Activated T-cell treated with anti-CD3 and anti-CD28 coated beads, Interleukin-2, amount 50 U/mL, for 72 hours (primary cell): ENCODE results near the gene WWOX. TPM values are rescaled to one million over a fixed set of nuclear protein-coding genes. Genes with fewer than 3 reads are reported as not detected.

Experiments used
- ATAC-seq, 2 donors: fragments of 150-1000 bp; cut with Tn5 transposase; replicated peaks in 1 of 2; 2 replicates each; pipeline ENCODE4 v1.10.0; 2021; ENCODE audit warnings: moderate library complexity in 2 of 2, mild to moderate bottlenecking in 1 of 2
- DNase-seq, 2 donors: peaks; one replicate each; pipeline ENCODE4 v3.0.0; 2021 to 2022; ENCODE audit warnings: mixed read lengths in 1 of 2
- H3K27ac Mint-ChIP-seq: one replicate; pipeline ENCODE4 v1.8.0; 2022; ENCODE audit warnings: mild to moderate bottlenecking, moderate library complexity, mixed read lengths
- H3K27me3 Mint-ChIP-seq: one replicate; pipeline ENCODE4 v1.8.0; 2022; ENCODE audit warnings: low read depth, mixed read lengths
- H3K36me3 Mint-ChIP-seq, 2 donors: one replicate each; pipeline ENCODE4 v1.8.0; 2022; ENCODE audit warnings: mixed read lengths in 2 of 2, mild to moderate bottlenecking in 1 of 2; ENCODE audit not compliant: insufficient read depth in 2 of 2
- H3K4me1 Mint-ChIP-seq: one replicate; pipeline ENCODE4 v1.8.0; 2022; ENCODE audit warnings: low read depth, mixed read lengths
- H3K4me3 Mint-ChIP-seq, 2 donors: one replicate each; pipeline ENCODE4 v1.8.0; 2022; ENCODE audit warnings: mild to moderate bottlenecking in 2 of 2, mixed read lengths in 2 of 2, moderate library complexity in 2 of 2
- H3K9me3 Mint-ChIP-seq, 2 donors: one replicate each; pipeline ENCODE4 v1.8.0; 2022; ENCODE audit warnings: mixed read lengths in 2 of 2
- total RNA-seq, 2 donors: library from RNA; stranded (reverse); gene quantifications; one replicate each; pipeline ENCODE4 v1.2.3, GENCODE V29; 2022

Gene WWOX
- total RNA-seq, 2 donors from 2014 or later = 21.2 to 21.5 TPM

- Mint-ChIP-seq H3K9me3 (no peaks in the 10 kb centered on the region), H3K27me3 (no peaks in the 10 kb centered on the region), H3K4me3 (no peak overlapping the region), H3K36me3 (no peaks in the 10 kb centered on the region), H3K27ac (no peak overlapping the region), H3K4me1 (peaks cover 92% of the 10 kb centered on the region)
- DNase-seq (no peak), ATAC-seq (no peak)
Observed at GRCh38 chr16:79072517-79072916, 973.1 kb downstream of the WWOX start.

DNA sequence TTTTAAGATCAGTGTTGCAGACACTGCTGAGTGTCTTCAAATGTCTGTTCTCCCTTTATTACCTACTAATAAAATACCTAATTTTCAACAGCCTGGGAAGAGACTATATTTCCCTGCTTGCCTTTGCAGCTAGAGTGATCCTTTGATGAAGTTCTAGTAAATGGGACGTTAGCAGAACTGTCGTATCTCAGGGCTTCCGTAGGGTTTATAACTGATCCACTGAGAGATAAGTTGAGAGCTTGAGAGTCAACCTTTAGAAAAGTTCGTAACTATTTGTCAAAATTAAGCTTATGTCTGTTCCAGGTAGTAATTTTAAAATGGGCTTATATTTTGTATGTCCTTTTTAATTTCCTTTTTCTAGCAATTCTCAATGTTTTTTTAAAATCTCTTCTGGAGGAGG is 974.1 kb downstream of the WWOX start:
- no peak for DNase-seq
- Mint-ChIP-seq H3K27me3 (no peaks in the 10 kb centered on the region), H3K27ac (peak overlapping the region; percentile 77), H3K4me3 (peak overlapping the region; percentile 69 to 78), H3K36me3 (no peaks in the 10 kb centered on the region), H3K9me3 (no peaks in the 10 kb centered on the region), H3K4me1 (peaks cover 93% of the 10 kb centered on the region)
- no peak for ATAC-seq

DNA sequence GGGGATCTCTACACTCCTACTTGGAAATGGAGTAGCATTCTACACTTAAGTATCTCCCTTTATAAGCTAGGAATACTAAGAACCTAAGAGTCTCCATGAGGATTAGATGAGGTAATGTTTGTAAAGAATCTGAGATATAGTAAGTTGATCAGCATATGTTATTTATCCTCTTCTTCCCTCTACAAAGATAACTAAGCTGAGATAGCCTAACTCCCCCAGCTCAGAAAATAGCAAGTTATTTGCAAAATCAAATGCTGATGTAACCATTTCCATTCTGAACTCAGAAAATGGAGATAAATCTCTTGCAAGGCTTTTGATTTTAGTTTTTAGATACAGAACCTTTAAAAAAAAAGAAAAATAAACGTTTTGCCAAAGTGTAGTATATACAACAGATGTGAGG is 975.1 kb downstream of the WWOX start:
- Mint-ChIP-seq H3K4me1 (peaks cover 95% of the 10 kb centered on the region), H3K36me3 (no peaks in the 10 kb centered on the region), H3K4me3 (peak overlapping the region; percentile 0 to 64), H3K27ac (peak overlapping the region; percentile 95), H3K9me3 (no peaks in the 10 kb centered on the region), H3K27me3 (peaks cover 6% of the 10 kb centered on the region)
- DNase-seq = no peak
- no peak for ATAC-seq

- Mint-ChIP-seq H3K36me3 (no peaks in the 10 kb centered on the region), H3K4me3 (peak overlapping the region; percentile 11 to 64), H3K27me3 (peaks cover 8% of the 10 kb centered on the region), H3K4me1 (peaks cover 93% of the 10 kb centered on the region), H3K27ac (peak overlapping the region; percentile 95), H3K9me3 (no peaks in the 10 kb centered on the region)
- DNase-seq = no peak
- ATAC-seq = no peak
Observed at GRCh38 chr16:79074951-79075350, 975.5 kb downstream of the WWOX start.

DNA sequence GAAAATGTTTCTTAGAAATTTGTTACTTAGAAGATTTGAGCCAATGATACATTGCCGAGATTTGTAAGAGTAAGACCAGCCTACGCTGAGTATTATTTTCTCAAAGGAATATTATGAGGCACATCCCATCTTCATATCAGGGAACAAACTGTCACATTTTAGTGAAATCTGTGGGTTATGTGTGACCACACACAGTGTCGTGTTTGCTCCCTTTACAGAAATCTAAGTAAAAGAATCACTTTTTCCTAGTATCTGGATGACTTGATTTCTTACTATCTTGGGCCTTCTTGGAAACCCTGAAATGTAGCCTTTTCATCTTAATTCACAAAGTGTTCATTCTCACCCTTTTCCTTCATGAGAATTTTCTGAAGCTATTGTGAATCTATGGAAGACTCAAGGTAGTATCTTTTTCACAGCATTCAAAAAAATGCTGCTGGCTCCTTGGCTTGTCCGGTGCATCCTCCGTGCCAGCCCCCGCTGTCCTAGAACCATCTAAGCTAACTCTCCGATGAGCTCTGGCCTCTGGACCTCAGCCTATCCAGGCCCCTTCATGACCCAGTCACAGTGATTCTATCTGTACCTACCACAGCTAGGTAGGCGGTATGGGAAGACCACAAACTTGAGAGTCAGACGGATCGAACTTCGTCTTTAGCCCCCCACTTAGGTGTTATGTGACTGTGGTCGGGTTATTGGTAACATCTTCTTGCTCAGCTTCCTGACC is 976.8 kb downstream of the WWOX start:
- H3K4me1 Mint-ChIP-seq = peaks cover 90% of the 10 kb centered on the region
- peaks cover 0 to 3% of the 10 kb centered on the region in 2 donors for H3K36me3 Mint-ChIP-seq
- DNase-seq = peak; percentile 56 to 67
- H3K27ac Mint-ChIP-seq = peak overlapping the region; percentile 95
- peak overlapping the region; percentile 64 to 67 for H3K4me3 Mint-ChIP-seq
- ATAC-seq = peak; percentile 81 to 85
- H3K9me3 Mint-ChIP-seq = no peaks in the 10 kb centered on the region
- peaks cover 8% of the 10 kb centered on the region for H3K27me3 Mint-ChIP-seq

DNA sequence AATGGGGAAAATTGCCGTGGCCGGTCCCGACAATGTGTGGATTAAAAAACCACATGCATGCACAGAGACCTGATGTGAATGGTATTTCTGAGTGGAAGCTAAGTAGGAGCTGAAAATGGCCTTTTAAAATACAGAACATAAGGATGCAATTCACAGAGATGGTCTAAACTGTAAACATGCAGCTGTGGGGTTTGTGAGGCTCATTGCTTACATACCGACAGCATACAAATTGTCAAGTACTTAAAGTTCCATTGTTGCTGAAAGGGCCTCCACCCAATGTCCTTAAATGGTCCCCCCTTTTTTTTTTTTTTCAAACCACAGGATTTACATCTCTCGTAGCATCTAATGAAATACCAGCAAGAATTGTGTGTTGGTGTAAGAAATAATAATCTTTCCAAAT is 977.9 kb downstream of the WWOX start:
- H3K9me3 Mint-ChIP-seq = no peaks in the 10 kb centered on the region
- H3K36me3 Mint-ChIP-seq = peaks cover 0 to 3% of the 10 kb centered on the region in 2 donors
- peak overlapping the region in 1 of 2 donors; percentile 64 for H3K4me3 Mint-ChIP-seq
- peaks cover 90% of the 10 kb centered on the region for H3K4me1 Mint-ChIP-seq
- DNase-seq = no peak
- H3K27ac Mint-ChIP-seq = peak overlapping the region; percentile 95
- H3K27me3 Mint-ChIP-seq = peaks cover 8% of the 10 kb centered on the region
- ATAC-seq = no peak

DNA sequence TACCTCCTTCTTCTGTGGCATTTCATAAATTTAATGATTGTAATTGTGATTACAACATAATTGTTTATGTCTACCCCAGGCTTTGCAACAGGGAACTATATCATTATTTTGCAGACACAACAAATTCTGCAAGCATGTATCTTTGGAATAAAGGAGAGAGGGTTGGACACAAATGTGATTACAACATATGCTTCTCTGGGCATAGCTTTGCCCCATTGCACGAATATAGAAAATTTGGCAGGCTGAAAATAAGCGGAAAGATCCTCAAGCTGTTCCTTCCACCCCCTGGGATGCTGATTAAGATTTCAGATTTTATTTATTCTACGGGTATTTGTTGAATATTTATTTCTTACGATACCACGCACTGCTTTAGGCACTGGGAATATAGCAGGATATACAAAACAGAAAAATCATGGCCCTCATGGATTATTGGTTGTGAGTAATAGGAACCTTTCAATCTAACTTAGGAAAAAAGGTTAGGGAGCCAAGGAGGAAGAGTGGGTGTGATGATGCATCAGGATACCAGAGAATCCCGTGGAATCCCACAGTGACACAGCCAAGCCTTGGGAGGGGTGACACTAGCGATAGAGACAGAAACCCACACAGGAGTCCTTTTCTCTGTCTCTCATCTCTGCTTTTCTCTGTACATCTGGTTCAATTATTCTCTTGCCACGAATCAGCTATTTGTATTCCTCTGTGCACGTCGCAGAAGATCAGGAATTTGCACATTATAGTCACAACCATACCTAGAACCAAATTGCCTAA is 980.4 kb downstream of the WWOX start:
- Mint-ChIP-seq H3K27me3 (peaks cover 8% of the 10 kb centered on the region), H3K4me3 (no peak overlapping the region), H3K36me3 (peaks cover 0 to 3% of the 10 kb centered on the region in 2 donors), H3K4me1 (peaks cover 90% of the 10 kb centered on the region), H3K9me3 (no peaks in the 10 kb centered on the region), H3K27ac (peak overlapping the region; percentile 15)
- ATAC-seq = no peak
- DNase-seq = no peak

DNA sequence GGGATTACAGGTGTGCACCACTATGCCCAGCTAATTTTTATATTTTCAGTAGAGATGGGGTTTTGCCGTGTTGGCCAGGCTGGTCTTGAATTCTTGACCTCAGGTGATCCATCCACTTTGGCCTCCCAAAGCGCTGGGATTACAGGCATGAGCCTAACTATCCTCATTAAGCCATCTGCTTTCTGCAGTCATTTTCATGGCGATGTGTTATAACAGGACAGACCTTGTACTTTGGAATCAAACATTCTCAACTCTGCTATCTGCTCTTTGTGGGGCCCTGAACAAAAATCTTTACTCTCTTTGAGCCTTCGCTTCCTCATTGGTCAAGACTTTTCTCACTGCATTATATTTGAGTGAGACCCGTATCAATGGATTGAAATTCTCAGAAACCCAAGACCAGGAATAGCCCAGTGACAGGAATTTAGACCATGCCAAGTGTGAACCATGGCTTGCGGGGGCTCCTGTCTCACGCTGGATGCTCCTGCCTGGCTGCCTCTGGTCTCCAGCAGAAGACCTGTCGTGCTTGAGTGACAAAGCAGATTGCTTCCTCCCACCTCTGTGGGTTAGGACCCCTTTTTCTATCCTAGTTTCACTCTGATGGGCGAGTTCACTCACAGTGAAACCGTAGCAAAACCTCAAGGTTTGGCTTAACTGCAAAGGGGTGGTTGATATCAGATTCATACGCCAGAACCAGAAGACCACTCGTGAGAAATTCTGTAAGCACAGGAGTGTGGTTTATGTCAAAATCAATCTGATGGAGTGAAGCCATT is 982.0 kb downstream of the WWOX start:
- DNase-seq (peak; percentile 55 to 64), ATAC-seq (peak; percentile 76 to 79)
- Mint-ChIP-seq H3K36me3 (peaks cover 0 to 3% of the 10 kb centered on the region in 2 donors), H3K27me3 (peaks cover 8% of the 10 kb centered on the region), H3K4me1 (peaks cover 76% of the 10 kb centered on the region), H3K9me3 (no peaks in the 10 kb centered on the region), H3K27ac (peak overlapping the region; percentile 73), H3K4me3 (peak overlapping the region; percentile 49 to 67)

GRCh38 chr16:79082970-79083369 is 983.5 kb downstream of the WWOX start:
- no peaks in the 10 kb centered on the region for H3K9me3 Mint-ChIP-seq
- ATAC-seq (peak; percentile 74 to 78), DNase-seq (peak; percentile 40 to 57)
- H3K36me3 Mint-ChIP-seq = peaks cover 0 to 3% of the 10 kb centered on the region in 2 donors
- H3K27ac Mint-ChIP-seq = peak overlapping the region; percentile 58
- H3K4me1 Mint-ChIP-seq = peaks cover 65% of the 10 kb centered on the region
- H3K4me3 Mint-ChIP-seq = peak overlapping the region; percentile 45 to 67
- peaks cover 8% of the 10 kb centered on the region for H3K27me3 Mint-ChIP-seq

- Mint-ChIP-seq H3K4me3 (peak overlapping the region; percentile 23 to 35), H3K27ac (no peak overlapping the region)
Observed at GRCh38 chr16:79083508-79084299, 984.2 kb downstream of the WWOX start.

GRCh38 chr16:79088971-79089370 is 989.5 kb downstream of the WWOX start:
- Mint-ChIP-seq H3K27ac (no peak overlapping the region), H3K27me3 (no peaks in the 10 kb centered on the region), H3K4me1 (peaks cover 68% of the 10 kb centered on the region), H3K36me3 (peaks cover 3 to 5% of the 10 kb centered on the region in 2 donors), H3K9me3 (peaks cover 0 to 3% of the 10 kb centered on the region in 2 donors), H3K4me3 (peak overlapping the region in 1 of 2 donors; percentile 36)
- ATAC-seq (no peak), DNase-seq (no peak)

More at GRCh38 chr16:79083508-79084299, 984.2 kb downstream of the WWOX start:
- DNase-seq (no peak), ATAC-seq (no peak)
- Mint-ChIP-seq H3K36me3 (peaks cover 0 to 3% of the 10 kb centered on the region in 2 donors), H3K27me3 (peaks cover 8% of the 10 kb centered on the region), H3K9me3 (no peaks in the 10 kb centered on the region), H3K4me1 (peaks cover 64% of the 10 kb centered on the region)

DNA sequence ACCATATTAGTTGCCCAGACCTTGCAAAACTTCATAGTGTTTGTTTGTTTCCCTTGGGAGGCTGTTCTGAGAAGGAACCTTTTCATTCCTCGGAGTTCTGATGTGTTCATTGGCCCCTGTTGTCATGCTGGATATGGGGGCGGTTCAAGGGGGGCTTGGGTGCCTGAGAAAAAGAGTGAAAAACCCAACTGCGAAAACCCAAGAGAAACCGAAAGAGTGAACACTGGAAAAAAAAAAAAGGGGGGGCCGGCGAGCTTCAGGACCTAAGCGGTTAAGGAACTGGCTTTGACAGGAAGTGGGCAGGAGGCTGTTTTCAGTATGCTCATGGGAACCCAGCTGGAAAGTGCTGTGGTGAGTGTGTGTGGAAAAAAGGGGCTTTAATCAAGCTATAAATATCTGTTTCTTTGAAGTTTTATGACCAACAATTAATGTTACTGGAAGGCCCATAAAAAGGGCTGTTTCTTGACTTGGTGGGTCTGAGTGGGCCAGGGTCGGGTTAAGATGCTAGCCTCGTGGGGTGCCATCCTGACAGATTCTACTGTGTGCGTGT is 990.4 kb downstream of the WWOX start:
- H3K36me3 Mint-ChIP-seq = peaks cover 3 to 5% of the 10 kb centered on the region in 2 donors
- peak; percentile 73 to 75 for ATAC-seq
- DNase-seq = peak; percentile 57 to 61
- peaks cover 66% of the 10 kb centered on the region for H3K4me1 Mint-ChIP-seq
- H3K9me3 Mint-ChIP-seq = peaks cover 0 to 3% of the 10 kb centered on the region in 2 donors
- H3K27ac Mint-ChIP-seq = peak overlapping the region; percentile 89
- H3K27me3 Mint-ChIP-seq = peaks cover 6% of the 10 kb centered on the region
- H3K4me3 Mint-ChIP-seq = peak overlapping the region; percentile 71 to 83
